HG02852 (cell line): ENCODE measurements around the gene ERG.

ENCODE experiments used
- ATAC-seq: cut with Tn5 transposase; IDR thresholded peaks from one replicate; pipeline ENCODE4 v1.9.1; 2021; ENCODE audit warnings: mild to moderate bottlenecking, moderate library complexity; ENCODE audit not compliant: unreplicated experiment

The ERG gene

GRCh38 chr21:38475519-38475918 lies 22.8 kb downstream of the ERG start:
- ATAC-seq = no peak

DNA sequence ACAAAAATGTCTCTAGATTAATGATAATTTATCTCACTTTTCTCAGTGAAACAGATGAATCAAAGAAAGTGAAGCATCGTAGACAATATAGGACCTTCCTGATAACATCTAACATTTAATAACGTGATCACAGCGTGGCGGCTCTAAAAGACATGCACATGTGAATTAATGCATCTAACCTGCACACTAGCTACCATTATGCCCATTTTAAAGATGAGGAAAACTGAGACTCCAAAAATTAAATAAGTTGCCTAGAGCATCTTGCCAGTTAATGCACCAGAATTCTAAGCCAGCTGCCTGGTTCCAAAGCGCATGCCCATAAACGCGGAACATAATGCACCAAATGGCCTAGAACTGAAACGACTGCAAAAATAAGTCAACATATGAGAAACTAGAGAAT lies 23.5 kb downstream of the ERG start:
- no peak for ATAC-seq

GRCh38 chr21:38474124-38474523 lies 24.2 kb downstream of the ERG start:
- no peak for ATAC-seq

- no peak for ATAC-seq
These were observed 25.7 kb downstream of the ERG start for GRCh38 chr21:38472412-38473108.

DNA sequence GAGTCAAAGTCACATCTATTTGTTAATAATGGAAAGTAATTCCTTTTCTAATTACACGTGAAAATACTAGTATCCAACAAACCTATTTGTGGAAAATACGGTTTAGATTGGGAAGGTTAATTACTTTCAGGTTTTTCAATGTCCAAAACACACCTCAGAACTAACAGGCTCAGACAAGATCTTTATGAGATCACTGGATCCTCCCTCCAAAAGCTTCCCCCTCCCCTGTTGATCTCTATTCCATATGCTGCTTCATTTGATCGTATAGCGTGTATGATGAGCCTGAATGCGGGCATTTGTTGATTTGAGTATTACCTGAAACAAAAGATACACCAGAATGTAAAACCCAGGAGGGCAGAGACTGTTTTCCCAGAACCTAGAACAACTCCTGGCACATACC lies 26.5 kb downstream of the ERG start:
- ATAC-seq = no peak

- no peak for ATAC-seq
These were observed 27.5 kb downstream of the ERG start for GRCh38 chr21:38470755-38471154.

- ATAC-seq = no peak
These were observed 28.6 kb downstream of the ERG start for GRCh38 chr21:38469642-38470041.

GRCh38 chr21:38468989-38469388 lies 29.3 kb downstream of the ERG start:
- no peak for ATAC-seq

DNA sequence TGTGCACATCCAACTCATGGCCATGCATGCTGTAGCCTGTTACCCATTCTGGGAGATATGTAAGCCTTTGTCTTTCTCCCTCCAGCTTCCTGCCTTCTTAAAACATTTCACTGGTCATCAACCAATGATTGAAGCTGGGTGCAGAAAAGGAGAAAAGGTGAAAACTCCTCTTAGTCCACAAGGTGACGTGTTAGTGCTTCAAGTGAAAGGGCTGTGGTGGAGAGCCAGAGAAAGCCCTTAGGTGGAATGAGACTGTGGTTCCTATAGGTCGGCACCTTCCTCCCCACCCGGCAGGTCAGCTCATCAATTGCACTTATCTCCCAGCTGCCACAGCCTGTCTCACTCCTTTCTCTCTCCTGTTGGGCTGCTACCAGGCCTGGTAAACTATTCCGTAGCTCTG lies 30.4 kb downstream of the ERG start:
- no peak for ATAC-seq

DNA sequence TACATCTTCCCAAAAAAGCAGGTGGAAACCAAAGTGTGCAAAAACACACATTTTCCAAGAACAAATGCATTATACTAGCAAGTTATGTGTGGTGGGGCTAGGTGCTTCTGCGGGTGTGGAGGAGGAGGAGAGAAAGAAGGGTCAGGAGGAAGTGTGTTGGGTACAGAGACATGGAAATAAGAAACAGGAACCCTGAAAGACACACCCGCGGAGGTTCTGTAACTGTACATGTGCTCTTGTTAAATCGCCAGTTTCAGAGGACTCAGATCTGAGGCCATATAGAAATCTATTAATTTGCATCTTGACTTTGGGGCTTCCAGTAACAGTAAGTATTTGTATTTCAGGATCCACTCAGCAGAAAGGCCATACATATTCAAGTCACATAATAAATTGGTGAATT lies 30.9 kb downstream of the ERG start:
- ATAC-seq = no peak

DNA sequence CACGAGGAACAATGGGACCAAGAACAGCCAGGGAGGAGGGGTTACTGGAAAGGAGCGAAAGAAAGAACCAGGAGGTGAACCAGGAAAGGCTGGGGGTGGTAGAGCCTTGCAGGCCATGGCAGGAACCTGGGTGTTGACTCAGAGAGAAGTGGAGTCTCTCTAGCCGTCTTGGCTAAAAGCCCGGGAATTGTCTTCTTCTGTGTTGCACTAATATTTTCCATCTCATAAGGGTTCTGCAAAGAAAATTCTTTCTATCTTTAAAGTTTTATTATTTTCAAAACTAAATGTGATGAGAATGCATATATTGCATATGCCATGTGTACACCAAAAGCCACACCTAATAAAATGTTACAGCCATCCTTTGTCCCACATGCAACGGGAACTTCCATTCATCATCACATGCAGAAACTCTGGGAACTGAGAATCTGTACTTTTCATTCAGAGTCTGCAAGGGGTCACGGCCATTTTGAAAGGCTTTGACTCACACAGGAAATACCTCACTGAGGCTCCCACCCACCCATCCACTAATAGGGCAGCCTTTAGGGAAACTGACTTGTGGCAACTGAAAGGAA lies 38.0 kb downstream of the ERG start:
- no peak for ATAC-seq

DNA sequence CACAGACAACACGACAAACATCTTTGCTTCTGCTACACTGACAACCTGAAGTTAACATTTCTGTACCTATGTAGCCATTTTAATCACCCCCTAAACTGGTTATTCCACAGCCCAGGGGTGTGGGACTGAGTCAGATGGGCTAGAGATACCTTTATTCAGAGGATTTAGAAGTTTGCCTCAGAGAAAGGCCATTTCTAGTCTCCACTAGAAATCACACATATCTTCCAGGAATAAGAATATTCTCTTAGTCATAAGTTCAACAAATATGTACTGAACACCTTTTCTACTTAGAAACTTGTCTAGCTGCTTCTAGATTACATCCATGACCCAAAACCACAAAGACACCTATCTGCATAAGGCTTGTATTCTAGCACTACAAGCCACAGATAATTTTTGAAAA lies 38.8 kb downstream of the ERG start:
- ATAC-seq = no peak

DNA sequence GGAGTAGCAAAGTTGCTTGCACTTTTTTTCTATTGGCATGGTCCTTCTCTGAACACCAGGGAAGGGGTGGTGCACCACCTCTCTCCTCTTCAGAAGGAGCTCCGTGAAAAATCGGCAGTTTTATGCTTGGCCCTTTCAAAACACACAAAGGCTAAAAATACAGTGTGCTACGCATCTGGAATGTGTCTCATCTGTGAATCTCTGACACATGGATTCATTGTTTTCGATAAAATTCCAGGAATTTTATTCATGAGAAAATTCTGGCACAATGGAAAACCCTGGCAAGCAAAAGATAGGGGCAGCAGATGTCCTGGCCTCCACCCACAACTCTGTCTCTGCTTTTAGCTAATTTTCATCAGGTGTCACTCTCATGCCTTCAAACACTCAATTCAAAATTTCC lies 42.9 kb downstream of the ERG start:
- no peak for ATAC-seq

DNA sequence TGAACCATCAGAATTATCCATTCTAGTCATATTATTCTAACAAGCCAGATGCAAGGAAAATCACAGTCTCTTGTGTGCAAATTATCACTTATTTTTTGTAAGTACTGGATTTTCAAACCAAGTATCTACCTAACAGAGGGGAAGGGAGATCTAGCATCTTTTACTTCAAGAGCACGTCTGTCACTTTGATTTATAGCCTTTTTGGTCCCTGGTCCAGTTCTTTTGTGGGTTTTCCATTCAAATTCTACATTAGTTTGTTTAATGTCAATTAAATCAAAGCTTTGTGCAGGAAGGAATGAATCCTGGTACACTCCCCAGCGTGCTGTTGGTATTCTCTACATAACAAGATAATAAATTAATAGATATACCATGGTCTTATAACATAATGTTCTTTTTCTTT lies 43.6 kb downstream of the ERG start:
- no peak for ATAC-seq

DNA sequence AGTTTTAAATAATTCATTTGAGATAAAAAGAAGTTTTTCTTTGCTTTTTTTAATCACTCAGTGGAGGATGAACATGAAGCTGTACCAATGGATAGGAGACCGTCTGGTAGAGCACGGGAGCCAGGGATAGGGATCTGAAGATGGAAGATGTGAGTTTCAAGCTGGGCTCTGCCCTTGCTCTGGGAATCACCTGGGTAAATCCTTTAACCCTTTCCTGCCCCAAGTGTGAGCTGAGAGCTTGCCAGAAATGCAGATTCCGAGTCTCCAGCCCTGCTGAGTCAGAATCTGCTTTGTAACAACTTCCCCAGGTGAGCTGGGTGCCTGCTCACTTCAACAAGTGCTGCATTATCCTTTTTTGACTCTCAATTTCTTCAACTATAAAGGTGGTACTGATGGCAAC lies 44.1 kb downstream of the ERG start:
- no peak for ATAC-seq

DNA sequence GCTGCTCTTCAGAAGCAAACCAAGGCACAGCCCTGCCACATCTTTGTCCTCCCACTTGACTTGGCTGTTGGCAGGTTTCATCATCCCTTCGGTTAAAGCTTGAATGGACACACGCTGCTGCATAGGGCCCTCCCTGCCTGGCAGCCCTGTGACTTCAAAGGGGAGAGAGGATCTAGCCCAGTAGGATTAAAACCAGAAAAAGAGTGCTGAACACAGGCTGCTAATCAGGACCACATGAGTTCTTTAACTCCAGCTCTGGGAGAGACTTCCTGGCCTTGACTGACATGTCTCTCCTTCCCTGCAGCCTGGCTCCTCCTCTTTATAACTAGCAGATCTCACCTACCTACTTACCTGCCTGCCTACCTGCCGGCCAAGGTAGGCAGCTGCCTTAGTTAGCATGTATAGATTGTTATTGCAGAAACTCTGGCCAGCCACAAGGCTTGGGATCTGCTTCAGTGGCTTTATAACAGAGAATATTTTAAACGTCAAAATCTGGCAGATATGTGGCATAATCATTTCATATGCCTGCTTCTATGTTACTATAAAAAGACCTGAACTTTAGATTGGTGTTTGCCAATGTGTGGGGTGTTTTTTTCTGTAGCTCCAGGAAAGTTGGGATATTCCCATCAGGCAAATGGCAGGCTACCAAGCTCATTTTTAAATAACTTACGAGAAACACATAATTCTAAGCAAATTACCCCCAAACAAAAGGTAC lies 49.4 kb downstream of the ERG start:
- ATAC-seq = no peak

- ATAC-seq = no peak
These were observed 50.7 kb downstream of the ERG start for GRCh38 chr21:38447611-38448010.

DNA sequence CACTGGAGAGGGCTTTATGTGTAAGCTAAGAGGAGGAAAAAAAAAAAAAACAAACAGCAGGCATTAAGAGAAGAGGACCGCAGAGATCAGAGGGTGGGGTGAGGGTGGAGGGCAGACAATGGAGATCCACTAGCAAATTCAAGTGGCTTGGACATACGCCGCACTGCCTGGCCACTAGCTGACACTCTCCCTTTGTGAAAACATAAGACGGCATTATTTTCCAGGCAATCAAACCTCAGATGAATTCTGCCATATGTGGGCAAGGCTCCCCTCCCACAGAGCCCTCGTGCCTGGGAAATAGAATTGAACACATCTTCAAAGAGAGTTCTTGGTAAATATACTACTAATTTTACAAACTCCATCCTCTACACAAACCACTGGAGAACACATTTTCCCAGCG lies 53.6 kb downstream of the ERG start:
- no peak for ATAC-seq

- ATAC-seq = no peak
These were observed 55.2 kb downstream of the ERG start for GRCh38 chr21:38443110-38443509.

DNA sequence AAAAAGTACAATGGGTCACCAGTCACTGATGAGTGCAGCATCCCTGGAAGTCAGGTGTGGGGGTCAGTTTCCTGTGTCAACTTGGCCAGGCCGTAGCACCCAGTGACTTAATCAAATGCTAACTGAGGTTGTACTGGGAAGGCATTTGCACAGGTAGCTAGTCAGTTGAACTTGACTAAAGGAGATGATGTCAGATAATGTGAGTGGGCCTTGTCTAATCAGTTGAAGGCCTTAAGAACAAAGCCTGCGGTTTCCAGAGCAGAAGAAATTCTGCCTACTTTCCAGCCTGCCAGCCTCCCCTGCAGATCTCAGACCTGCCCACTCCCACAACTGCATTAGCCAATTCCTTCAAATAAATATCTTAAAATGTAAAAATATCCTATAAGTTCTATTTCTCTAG lies 57.1 kb downstream of the ERG start:
- no peak for ATAC-seq

DNA sequence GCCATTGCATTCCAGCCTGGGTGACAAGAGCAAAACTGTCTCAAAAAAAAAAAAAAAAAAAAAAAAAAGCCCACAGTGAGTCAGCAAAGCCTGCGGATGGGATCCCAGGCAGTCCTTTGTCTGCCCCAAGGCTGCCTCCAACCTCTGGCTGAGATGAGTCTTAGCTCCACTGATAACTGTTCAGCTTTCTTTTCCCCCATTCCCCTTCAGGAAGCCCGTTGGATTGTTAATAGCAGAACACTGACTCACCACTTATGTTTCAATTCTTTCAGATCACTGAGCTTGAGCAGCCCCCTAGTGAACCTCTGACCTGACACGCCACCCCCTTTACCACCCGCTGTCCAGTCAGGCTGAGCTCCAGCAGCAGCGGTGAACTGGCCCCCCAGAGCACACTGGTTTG lies 57.5 kb downstream of the ERG start:
- no peak for ATAC-seq

GRCh38 chr21:38439957-38440356 lies 58.3 kb downstream of the ERG start:
- no peak for ATAC-seq
